ENCODE data around the gene OPA3. TPM values are rescaled to one million over a fixed set of nuclear protein-coding genes. Genes with fewer than 3 reads are reported as not detected.

OPA3 gene
- polyA plus RNA-seq, 1 donor from 2014 or later, result 6.0 TPM

DNA sequence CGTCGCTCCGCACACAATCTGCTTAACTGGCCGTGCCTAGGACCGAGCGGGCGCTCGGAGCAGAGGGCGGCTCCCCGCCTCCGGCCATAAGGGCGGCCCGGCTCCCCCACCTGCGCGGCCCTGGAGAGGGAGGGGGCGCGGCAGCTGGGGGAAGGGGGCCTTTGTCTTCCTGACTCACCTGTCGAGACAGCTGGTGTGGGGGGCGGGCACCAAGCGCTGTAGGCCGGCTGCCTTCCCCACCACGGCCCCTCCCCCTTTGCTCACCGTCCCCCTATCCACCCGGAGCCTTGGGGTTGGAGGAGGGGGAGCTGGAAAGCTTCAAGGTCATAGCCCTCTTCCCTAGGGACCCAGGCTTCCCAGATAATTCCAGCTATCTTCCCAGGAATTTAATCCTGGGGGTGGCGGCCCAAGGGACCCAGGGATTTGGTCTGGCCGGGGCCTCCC lies 76.2 kb downstream of the OPA3 start:
- TF ChIP-seq, protein P1, sequence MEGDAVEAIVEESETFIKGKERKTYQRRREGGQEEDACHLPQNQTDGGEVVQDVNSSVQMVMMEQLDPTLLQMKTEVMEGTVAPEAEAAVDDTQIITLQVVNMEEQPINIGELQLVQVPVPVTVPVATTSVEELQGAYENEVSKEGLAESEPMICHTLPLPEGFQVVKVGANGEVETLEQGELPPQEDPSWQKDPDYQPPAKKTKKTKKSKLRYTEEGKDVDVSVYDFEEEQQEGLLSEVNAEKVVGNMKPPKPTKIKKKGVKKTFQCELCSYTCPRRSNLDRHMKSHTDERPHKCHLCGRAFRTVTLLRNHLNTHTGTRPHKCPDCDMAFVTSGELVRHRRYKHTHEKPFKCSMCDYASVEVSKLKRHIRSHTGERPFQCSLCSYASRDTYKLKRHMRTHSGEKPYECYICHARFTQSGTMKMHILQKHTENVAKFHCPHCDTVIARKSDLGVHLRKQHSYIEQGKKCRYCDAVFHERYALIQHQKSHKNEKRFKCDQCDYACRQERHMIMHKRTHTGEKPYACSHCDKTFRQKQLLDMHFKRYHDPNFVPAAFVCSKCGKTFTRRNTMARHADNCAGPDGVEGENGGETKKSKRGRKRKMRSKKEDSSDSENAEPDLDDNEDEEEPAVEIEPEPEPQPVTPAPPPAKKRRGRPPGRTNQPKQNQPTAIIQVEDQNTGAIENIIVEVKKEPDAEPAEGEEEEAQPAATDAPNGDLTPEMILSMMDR (IDR thresholded peaks at IDR 0.05; ENCODE audit: poor library complexity, severe bottlenecking), result no peak
- TF ChIP-seq RAD21 (conservative IDR thresholded peaks at IDR 0.05), result no peak
- no peak for TF ChIP-seq EZH2 (IDR thresholded peaks at IDR 0.05; ENCODE audit: borderline replicate concordance, insufficient read depth, low read length, poor library complexity, severe bottlenecking)
- no peak for TF ChIP-seq MXI1 (conservative IDR thresholded peaks at IDR 0.05; ENCODE audit: poor library complexity, severe bottlenecking)
- no peak for TF ChIP-seq SMC3 (conservative IDR thresholded peaks at IDR 0.05; ENCODE audit: poor library complexity)
- TF ChIP-seq, protein P2, sequence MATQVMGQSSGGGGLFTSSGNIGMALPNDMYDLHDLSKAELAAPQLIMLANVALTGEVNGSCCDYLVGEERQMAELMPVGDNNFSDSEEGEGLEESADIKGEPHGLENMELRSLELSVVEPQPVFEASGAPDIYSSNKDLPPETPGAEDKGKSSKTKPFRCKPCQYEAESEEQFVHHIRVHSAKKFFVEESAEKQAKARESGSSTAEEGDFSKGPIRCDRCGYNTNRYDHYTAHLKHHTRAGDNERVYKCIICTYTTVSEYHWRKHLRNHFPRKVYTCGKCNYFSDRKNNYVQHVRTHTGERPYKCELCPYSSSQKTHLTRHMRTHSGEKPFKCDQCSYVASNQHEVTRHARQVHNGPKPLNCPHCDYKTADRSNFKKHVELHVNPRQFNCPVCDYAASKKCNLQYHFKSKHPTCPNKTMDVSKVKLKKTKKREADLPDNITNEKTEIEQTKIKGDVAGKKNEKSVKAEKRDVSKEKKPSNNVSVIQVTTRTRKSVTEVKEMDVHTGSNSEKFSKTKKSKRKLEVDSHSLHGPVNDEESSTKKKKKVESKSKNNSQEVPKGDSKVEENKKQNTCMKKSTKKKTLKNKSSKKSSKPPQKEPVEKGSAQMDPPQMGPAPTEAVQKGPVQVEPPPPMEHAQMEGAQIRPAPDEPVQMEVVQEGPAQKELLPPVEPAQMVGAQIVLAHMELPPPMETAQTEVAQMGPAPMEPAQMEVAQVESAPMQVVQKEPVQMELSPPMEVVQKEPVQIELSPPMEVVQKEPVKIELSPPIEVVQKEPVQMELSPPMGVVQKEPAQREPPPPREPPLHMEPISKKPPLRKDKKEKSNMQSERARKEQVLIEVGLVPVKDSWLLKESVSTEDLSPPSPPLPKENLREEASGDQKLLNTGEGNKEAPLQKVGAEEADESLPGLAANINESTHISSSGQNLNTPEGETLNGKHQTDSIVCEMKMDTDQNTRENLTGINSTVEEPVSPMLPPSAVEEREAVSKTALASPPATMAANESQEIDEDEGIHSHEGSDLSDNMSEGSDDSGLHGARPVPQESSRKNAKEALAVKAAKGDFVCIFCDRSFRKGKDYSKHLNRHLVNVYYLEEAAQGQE (IDR thresholded peaks at IDR 0.05; ENCODE audit: borderline replicate concordance), result no peak
- no peak for TF ChIP-seq POLR2AphosphoS5 (IDR thresholded peaks at IDR 0.05)
- no peak for TF ChIP-seq TAF1 (IDR thresholded peaks at IDR 0.05; ENCODE audit: low read depth)
- Histone ChIP-seq H3K9me2 (ENCODE audit: insufficient read depth, low read length) (no peaks in the 10 kb centered on the region), H3K4me3 (ENCODE audit: low read length) (peak overlapping the region; percentile 95), H3K36me3 (ENCODE audit: insufficient read depth, low read length) (no peaks in the 10 kb centered on the region), H3K4me2 (ENCODE audit: low read length) (peak overlapping the region; percentile 59), H3K27me3 (ENCODE audit: insufficient read depth, low read depth, low read length) (no peaks in the 10 kb centered on the region), H2AFZ (ENCODE audit: low read depth, low read length) (no peak overlapping the region), H3K79me2 (replicated peaks; ENCODE audit: insufficient read depth, low read length) (no peaks in the 10 kb centered on the region), H3K9me3 (ENCODE audit: low read length) (no peaks in the 10 kb centered on the region), H3F3A (ENCODE audit: insufficient read depth, low read length, poor library complexity, severe bottlenecking) (no peaks in the 10 kb centered on the region), H3K9ac (ENCODE audit: low read length) (peak overlapping the region; percentile 66), H3K27ac (ENCODE audit: low read length) (no peak overlapping the region), H4K20me1 (ENCODE audit: insufficient read depth) (no peaks in the 10 kb centered on the region)

DNA sequence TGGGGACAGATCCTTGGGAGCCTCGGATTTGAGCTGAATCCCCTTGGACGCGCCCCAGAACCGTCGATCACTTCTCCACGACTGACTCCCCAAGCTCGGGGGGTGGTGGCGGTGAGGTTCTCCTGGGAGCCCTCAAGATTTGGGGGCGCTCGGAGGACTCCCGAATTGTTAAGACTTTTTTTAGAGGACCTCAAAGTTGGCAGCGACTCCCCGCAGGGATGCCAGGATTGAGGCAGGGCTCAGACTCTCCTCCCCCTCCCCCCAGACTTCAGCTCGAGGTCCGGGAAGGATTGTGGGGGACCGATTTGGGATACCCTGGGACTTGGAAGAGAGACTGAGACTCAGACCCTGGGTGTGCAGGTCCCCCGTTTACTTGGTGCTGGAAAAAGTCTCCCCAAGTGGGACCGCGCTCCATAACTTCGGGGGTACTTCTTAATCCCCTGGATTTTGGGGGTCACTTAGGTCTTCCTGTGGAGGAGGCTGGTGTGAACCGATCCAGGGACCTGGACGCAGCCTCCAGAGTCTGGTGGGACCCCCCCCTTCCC lies 76.7 kb downstream of the OPA3 start:
- Histone ChIP-seq H3K27ac (ENCODE audit: low read length) (no peak overlapping the region), H3K4me3 (ENCODE audit: low read length) (peak overlapping the region; percentile 95), H3F3A (ENCODE audit: insufficient read depth, low read length, poor library complexity, severe bottlenecking) (no peaks in the 10 kb centered on the region), H4K20me1 (ENCODE audit: insufficient read depth) (no peaks in the 10 kb centered on the region), H3K9ac (ENCODE audit: low read length) (peak overlapping the region; percentile 66), H3K4me2 (ENCODE audit: low read length) (peak overlapping the region; percentile 59), H3K27me3 (ENCODE audit: insufficient read depth, low read depth, low read length) (no peaks in the 10 kb centered on the region), H3K9me3 (ENCODE audit: low read length) (no peaks in the 10 kb centered on the region), H3K79me2 (replicated peaks; ENCODE audit: insufficient read depth, low read length) (no peaks in the 10 kb centered on the region), H2AFZ (ENCODE audit: low read depth, low read length) (no peak overlapping the region), H3K36me3 (ENCODE audit: insufficient read depth, low read length) (no peaks in the 10 kb centered on the region), H3K9me2 (ENCODE audit: insufficient read depth, low read length) (no peaks in the 10 kb centered on the region)
- TF ChIP-seq, protein P2 (IDR thresholded peaks at IDR 0.05; ENCODE audit: borderline replicate concordance), result no peak
- TF ChIP-seq RAD21 (conservative IDR thresholded peaks at IDR 0.05) (no peak), SMC3 (conservative IDR thresholded peaks at IDR 0.05; ENCODE audit: poor library complexity) (no peak), MXI1 (conservative IDR thresholded peaks at IDR 0.05; ENCODE audit: poor library complexity, severe bottlenecking) (no peak), EP300 (conservative IDR thresholded peaks at IDR 0.05; ENCODE audit: poor library complexity, severe bottlenecking) (no peak)
- TF ChIP-seq, protein P1 (IDR thresholded peaks at IDR 0.05; ENCODE audit: poor library complexity, severe bottlenecking), result no peak

Data from neural cell (in vitro differentiated cells).